GM06990 (cell line): ENCODE results near the gene KANK4.
A peak's percentile ranks its signal among the peaks of the same experiment; 100 is the strongest.

ENCODE experiments used
- DNase-seq: peaks from one replicate; pipeline ENCODE4 v3.0.0-alpha.2; 2011; ENCODE audit not compliant: insufficient read length; ENCODE audit errors: extremely low read depth
- H3K27me3 ChIP-seq: replicated peaks from 2 replicates; pipeline ENCODE4 v1.6.0; 2011; ENCODE audit warnings: low read length; ENCODE audit not compliant: control insufficient read depth, insufficient read depth
- H3K36me3 ChIP-seq: 2 replicates; pipeline ENCODE4 v1.5.1; 2011; ENCODE audit warnings: low read length; ENCODE audit not compliant: control insufficient read depth, insufficient read depth
- H3K4me3 ChIP-seq: replicated peaks from 2 replicates; pipeline ENCODE4 v1.5.1; 2011; ENCODE audit warnings: low read depth, mild to moderate bottlenecking, control low read depth, low read length
- TF ChIP-seq, protein P1 (sequence below): IDR thresholded peaks from 2 replicates; pipeline ENCODE4 v1.5.1; 2011; ENCODE audit warnings: low read length, control low read depth, mild to moderate bottlenecking, inconsistent platforms; ENCODE audit not compliant: insufficient read depth, poor library complexity, severe bottlenecking

Gene KANK4

DNA sequence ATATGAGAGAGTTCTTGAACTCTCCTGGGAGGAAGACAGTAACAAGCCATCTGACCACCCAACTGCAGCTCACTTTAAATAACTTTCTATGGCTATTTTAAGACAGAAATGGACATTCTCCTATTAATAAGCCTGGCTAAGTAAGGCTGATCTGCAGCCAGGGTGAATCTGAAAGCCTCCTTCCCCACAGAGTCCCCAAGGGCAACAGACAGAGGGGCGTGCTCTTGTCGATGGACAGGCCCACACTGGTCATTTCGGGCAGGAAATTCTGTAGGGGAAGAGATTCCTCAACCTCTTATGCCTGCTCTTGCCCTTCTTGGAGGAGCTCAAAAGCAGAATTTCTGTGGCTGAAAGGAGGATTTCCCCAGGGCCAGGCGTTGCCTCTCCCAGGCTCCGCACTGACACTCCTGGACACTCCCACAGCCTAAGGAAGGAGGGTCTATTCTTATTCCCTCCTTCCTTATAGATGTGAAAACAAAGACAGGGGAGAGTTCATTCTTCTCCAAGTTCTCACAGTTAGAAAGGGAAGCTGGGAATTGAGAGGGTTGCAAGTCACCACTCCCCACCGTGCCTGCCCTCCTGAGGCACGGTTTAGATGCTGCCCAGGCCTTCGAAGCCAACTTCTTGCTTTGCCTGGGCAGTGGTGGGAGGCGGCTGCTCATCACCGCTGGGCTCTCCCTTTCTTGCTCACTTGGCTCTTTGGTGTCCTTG is 17.9 kb upstream of the KANK4 start:
- Histone ChIP-seq H3K36me3 (no peaks in the 10 kb centered on the region), H3K4me3 (no peak overlapping the region), H3K27me3 (no peaks in the 10 kb centered on the region)
- TF ChIP-seq, protein P1, sequence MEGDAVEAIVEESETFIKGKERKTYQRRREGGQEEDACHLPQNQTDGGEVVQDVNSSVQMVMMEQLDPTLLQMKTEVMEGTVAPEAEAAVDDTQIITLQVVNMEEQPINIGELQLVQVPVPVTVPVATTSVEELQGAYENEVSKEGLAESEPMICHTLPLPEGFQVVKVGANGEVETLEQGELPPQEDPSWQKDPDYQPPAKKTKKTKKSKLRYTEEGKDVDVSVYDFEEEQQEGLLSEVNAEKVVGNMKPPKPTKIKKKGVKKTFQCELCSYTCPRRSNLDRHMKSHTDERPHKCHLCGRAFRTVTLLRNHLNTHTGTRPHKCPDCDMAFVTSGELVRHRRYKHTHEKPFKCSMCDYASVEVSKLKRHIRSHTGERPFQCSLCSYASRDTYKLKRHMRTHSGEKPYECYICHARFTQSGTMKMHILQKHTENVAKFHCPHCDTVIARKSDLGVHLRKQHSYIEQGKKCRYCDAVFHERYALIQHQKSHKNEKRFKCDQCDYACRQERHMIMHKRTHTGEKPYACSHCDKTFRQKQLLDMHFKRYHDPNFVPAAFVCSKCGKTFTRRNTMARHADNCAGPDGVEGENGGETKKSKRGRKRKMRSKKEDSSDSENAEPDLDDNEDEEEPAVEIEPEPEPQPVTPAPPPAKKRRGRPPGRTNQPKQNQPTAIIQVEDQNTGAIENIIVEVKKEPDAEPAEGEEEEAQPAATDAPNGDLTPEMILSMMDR: no peak
- no peak for DNase-seq

DNA sequence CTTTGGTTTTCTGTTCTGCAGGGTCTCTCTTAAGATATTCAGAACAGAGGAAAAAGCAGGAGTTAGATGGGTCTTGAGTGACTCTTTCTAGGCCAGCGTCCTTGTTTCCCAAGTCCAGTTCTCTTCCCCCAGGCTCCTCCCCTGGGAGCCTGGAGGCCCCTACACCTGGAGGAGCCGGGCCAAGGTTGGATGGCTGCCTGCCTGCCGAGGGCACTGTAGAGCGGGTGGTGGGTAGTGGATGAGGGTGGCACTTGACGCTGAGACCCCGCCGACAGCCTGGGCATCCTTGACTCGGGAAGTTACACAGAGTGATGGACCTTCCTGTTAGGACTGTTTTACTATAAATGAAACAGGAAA is 17.4 kb upstream of the KANK4 start:
- no peak for DNase-seq
- TF ChIP-seq, protein P1: no peak
- no peaks in the 10 kb centered on the region for H3K36me3 ChIP-seq
- no peaks in the 10 kb centered on the region for H3K27me3 ChIP-seq
- no peak overlapping the region for H3K4me3 ChIP-seq

DNA sequence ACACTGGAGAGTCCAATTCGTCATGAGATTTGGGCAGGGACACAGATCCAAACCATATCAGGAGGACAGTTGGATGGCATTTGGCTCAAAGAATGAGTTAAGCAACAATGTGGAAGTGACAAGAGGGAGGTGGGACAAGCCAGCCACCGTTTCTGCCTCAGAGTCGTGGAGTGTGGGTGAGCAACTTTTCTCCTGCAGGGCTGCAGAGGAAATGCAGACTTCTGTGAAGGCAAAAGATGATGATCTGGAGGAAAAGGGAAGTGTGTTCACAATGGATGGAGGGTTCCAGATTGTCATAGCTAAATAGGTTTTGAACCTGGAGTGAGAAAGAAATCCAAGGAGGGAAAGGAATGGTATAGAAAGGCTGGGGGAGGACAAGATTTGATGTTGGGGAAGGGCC is 16.4 kb upstream of the KANK4 start:
- H3K27me3 ChIP-seq: no peaks in the 10 kb centered on the region
- no peak overlapping the region for H3K4me3 ChIP-seq
- H3K36me3 ChIP-seq: no peaks in the 10 kb centered on the region
- TF ChIP-seq, protein P1: no peak
- no peak for DNase-seq

DNA sequence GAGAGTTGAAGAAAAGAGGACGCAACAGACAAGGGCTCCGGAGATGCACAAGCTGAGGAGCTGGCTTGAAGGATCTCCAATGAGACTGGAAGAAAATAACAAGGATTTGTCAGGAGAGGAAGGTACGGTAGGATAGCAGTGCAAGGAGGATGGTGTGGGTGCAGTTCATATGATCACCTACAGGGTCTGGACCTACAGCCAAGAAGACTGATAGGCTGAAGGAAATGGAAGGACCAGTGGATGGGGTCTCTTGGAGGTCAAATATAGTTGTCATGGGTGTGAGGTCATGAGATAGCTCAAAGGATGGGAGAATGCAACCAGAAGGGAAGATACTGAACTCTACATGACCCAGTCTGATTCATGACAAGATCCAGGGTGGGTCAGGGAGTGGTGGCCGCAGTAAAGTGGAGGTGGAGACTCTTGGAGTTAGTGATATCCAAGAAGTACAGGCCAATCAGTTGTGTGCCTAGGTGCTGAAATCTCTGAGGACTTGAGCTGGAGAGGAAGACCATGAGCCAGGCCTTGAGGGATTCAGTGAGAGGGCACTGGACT is 15.3 kb upstream of the KANK4 start:
- TF ChIP-seq, protein P1: peak; percentile 3
- no peak for DNase-seq

DNA sequence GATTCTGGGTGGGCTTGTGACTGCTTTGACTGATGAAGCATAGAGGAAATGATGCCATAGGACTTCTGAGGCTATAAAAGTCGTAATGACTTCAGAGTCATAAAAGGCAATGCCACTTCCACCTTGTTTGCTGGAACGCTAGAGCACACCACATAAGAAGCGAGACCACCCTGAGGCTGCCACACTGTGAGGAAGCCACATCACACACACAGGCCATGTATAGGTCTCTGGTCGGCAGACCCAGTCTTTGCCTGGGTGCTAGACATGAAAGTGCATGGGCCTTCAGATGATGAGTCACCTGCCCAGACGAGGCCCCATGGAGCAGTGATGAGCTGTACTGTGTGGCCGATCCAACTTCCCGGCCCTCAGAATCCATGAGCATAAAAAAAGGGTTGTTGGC is 14.2 kb upstream of the KANK4 start:
- Histone ChIP-seq H3K4me3 (no peak overlapping the region), H3K36me3 (no peaks in the 10 kb centered on the region), H3K27me3 (no peaks in the 10 kb centered on the region)
- DNase-seq: no peak
- TF ChIP-seq, protein P1: no peak

More for the DNA sequence above, 15.3 kb upstream of the KANK4 start:
- H3K4me3 ChIP-seq: no peak overlapping the region
- H3K27me3 ChIP-seq: no peaks in the 10 kb centered on the region
- H3K36me3 ChIP-seq: no peaks in the 10 kb centered on the region
